ENCODE results near the gene CCDC126. TPM values are rescaled to one million over a fixed set of nuclear protein-coding genes. Genes with fewer than 3 reads are reported as not detected.
"Not testable (repeated sequence)": the region's sequence is repeated elsewhere in the genome, so short reads cannot be mapped to it uniquely, and the experiment has no call there.

CCDC126 gene, protein sequence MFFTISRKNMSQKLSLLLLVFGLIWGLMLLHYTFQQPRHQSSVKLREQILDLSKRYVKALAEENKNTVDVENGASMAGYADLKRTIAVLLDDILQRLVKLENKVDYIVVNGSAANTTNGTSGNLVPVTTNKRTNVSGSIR
- polyA plus RNA-seq (2013, experiment 1 of 2) = 7.6 TPM
- polyA plus RNA-seq (2013, experiment 2 of 2) = 6.3 TPM

DNA sequence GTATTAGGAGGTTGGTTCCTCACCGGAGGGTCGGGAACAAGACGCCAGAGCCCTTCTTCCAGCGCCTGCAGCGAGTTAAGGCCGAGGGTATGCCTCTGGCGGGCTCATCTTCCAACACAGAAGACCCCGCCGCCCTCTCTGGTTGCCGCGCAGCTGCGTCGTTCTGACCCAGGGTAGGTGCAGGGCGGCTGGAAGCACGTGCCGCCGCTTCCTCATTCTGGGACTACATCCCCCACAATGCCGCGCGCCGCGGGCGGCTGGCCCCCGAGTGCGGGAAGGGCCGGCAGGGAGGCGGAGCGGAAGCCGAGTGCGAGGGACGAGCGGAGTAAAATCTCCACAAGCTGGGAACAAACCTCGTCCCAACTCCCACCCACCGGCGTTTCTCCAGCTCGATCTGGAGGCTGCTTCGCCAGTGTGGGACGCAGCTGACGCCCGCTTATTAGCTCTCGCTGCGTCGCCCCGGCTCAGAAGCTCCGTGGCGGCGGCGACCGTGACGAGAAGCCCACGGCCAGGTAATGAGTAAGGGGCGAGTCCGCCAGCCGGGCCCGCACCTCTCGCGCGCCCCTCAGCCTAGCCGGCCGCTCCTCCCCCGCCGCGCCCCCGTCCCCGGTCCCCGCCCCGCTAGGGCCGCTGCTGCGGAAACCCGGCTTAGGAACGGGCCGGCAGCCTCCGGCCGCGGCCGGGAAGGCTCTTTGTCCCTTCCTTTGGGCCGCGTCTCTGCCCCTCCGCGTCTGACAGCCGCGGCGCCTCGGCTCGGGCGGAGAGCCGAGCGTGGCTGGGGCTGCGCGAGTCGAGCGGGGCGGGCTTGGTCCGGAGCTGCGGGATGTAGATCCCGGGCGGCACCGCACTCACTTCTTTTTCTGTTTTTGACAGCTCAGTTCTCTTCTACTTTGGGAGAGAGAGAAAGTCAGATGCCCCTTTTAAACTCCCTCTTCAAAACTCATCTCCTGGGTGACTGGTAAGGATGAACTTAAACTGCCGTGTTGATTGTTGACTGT is at the start of gene CCDC126:
TSS of gene CCDC126 (plus strand) at position 289 of the 998 bp plus-strand sequence. CDS start 13,934 bp downstream, outside the sequence.
- H2BK5ac ChIP-seq (ENCODE audit: low read length) = no peak within 1 kb of the TSS
- WGBS (ENCODE audit: extremely low coverage, insufficient coverage, low lambda C conversion rate) = no CpG with 5 or more reads among the region's 99 CpGs
- H3K9ac ChIP-seq (ENCODE audit: low read length) = peak within 1 kb of the TSS; percentile 94
- no peak within 1 kb of the TSS for H4K5ac ChIP-seq (ENCODE audit: low read length)
- H2AK5ac ChIP-seq (ENCODE audit: low read length) = no peak within 1 kb of the TSS
- H3K56ac ChIP-seq (ENCODE audit: low read length) = peak within 1 kb of the TSS; percentile 98
- no peak within 1 kb of the TSS for H3K4ac ChIP-seq (ENCODE audit: low read depth, low read length)
- no peaks in the 10 kb centered on the region for H3K4me1 ChIP-seq (ENCODE audit: control insufficient read depth, low read depth, low read length)
- peak within 1 kb of the TSS; percentile 83 for H3K4me3 ChIP-seq (ENCODE audit: low read length)
- peak; percentile 97 for DNase-seq
- H3K36me3 ChIP-seq (ENCODE audit: control insufficient read depth, insufficient read depth, low read length) = no peaks in the 10 kb centered on the region
- no peak within 1 kb of the TSS for H2BK120ac ChIP-seq (ENCODE audit: low read depth, low read length)
- peak within 1 kb of the TSS; percentile 97 for H3K27ac ChIP-seq (ENCODE audit: low read depth, low read length)
- H3K79me2 ChIP-seq (ENCODE audit: control insufficient read depth, insufficient read depth, low read length) = no peaks in the 10 kb centered on the region
- H3K79me1 ChIP-seq (ENCODE audit: low read length) = no peaks in the 10 kb centered on the region
- H2BK15ac ChIP-seq (replicated peaks; ENCODE audit: low read depth) = no peak within 1 kb of the TSS
- peak within 1 kb of the TSS; percentile 72 for H3K18ac ChIP-seq (ENCODE audit: low read length)
- peak within 1 kb of the TSS; percentile 77 for H3K4me2 ChIP-seq (ENCODE audit: low read length)
- H3K27me3 ChIP-seq (ENCODE audit: insufficient read depth, low read length, poor library complexity) = no peaks in the 10 kb centered on the region
- no peak within 1 kb of the TSS for H4K8ac ChIP-seq (ENCODE audit: low read depth, low read length)
- H3K23ac ChIP-seq (ENCODE audit: low read length) = no peak within 1 kb of the TSS

DNA sequence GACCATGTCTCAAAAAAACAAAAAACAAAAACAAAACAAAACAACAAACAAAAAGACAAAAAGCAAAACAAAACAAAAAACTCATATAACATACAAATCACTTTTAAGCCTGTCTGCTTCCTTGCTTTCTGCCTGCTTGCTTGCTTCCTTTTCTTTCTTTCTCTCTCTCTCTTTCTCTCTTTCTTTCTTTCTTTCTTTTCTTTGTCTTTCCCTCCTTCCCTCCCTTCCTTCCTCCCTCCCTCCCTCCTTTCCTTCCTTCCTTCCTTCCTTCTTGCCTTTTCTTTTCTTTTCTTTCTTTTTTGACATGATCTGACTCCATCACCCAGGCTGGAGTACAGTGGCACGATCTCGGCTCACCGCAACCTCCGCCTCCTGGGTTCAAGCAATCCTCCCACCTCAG is 49.5 kb upstream of the CCDC126 start:
- Histone ChIP-seq H2BK120ac (ENCODE audit: low read depth, low read length) (no peak overlapping the region), H3K27me3 (ENCODE audit: insufficient read depth, low read length, poor library complexity) (no peaks in the 10 kb centered on the region), H3K56ac (ENCODE audit: low read length) (no peak overlapping the region), H2BK15ac (replicated peaks; ENCODE audit: low read depth) (no peak overlapping the region), H3K27ac (ENCODE audit: low read depth, low read length) (no peak overlapping the region), H3K4me1 (ENCODE audit: control insufficient read depth, low read depth, low read length) (no peaks in the 10 kb centered on the region), H3K79me2 (ENCODE audit: control insufficient read depth, insufficient read depth, low read length) (no peaks in the 10 kb centered on the region), H3K4me2 (ENCODE audit: low read length) (no peak overlapping the region), H4K5ac (ENCODE audit: low read length) (no peak overlapping the region), H3K18ac (ENCODE audit: low read length) (no peak overlapping the region), H3K9ac (ENCODE audit: low read length) (no peak overlapping the region), H3K4me3 (ENCODE audit: low read length) (no peak overlapping the region), H2BK5ac (ENCODE audit: low read length) (no peak overlapping the region), H3K79me1 (ENCODE audit: low read length) (no peaks in the 10 kb centered on the region), H2AK5ac (ENCODE audit: low read length) (no peak overlapping the region), H4K8ac (ENCODE audit: low read depth, low read length) (no peak overlapping the region), H3K36me3 (ENCODE audit: control insufficient read depth, insufficient read depth, low read length) (no peaks in the 10 kb centered on the region), H3K4ac (ENCODE audit: low read depth, low read length) (no peak overlapping the region), H3K23ac (ENCODE audit: low read length) (no peak overlapping the region)
- no CpG with 5 or more reads among the region's 4 CpGs for WGBS (ENCODE audit: extremely low coverage, insufficient coverage, low lambda C conversion rate)
- no peak for DNase-seq

DNA sequence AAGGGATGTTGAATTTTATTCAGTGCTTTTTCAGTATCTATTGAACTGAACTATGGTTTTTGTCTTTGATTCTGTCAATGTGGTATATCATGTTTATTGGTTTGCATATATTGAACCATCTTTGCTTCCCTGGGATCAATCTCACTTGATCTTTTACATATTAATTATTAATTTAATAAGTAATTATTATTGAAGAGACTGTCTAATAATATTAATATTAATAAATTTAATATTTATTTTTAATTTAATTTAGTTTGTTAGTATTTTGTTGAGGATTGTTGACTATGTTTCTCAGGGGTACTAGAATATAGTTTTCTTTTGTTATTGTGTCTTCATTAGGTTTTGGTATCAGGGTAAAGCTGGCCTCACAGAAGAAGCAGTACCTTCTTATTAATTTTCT is 38.9 kb upstream of the CCDC126 start:
- no peak overlapping the region for H3K4ac ChIP-seq (ENCODE audit: low read depth, low read length)
- H3K9ac ChIP-seq (ENCODE audit: low read length) = no peak overlapping the region
- no peak overlapping the region for H2BK120ac ChIP-seq (ENCODE audit: low read depth, low read length)
- no peaks in the 10 kb centered on the region for H3K36me3 ChIP-seq (ENCODE audit: control insufficient read depth, insufficient read depth, low read length)
- no peak overlapping the region for H2BK15ac ChIP-seq (replicated peaks; ENCODE audit: low read depth)
- no peaks in the 10 kb centered on the region for H3K79me2 ChIP-seq (ENCODE audit: control insufficient read depth, insufficient read depth, low read length)
- no peak overlapping the region for H2AK5ac ChIP-seq (ENCODE audit: low read length)
- H4K8ac ChIP-seq (ENCODE audit: low read depth, low read length) = no peak overlapping the region
- H3K79me1 ChIP-seq (ENCODE audit: low read length) = no peaks in the 10 kb centered on the region
- no peaks in the 10 kb centered on the region for H3K27me3 ChIP-seq (ENCODE audit: insufficient read depth, low read length, poor library complexity)
- H2BK5ac ChIP-seq (ENCODE audit: low read length) = no peak overlapping the region
- no peak overlapping the region for H3K27ac ChIP-seq (ENCODE audit: low read depth, low read length)
- H3K4me1 ChIP-seq (ENCODE audit: control insufficient read depth, low read depth, low read length) = no peaks in the 10 kb centered on the region
- H3K4me3 ChIP-seq (ENCODE audit: low read length) = no peak overlapping the region
- H3K18ac ChIP-seq (ENCODE audit: low read length) = no peak overlapping the region
- no peak overlapping the region for H3K23ac ChIP-seq (ENCODE audit: low read length)
- no peak for DNase-seq
- no peak overlapping the region for H3K56ac ChIP-seq (ENCODE audit: low read length)
- H4K5ac ChIP-seq (ENCODE audit: low read length) = no peak overlapping the region
- no peak overlapping the region for H3K4me2 ChIP-seq (ENCODE audit: low read length)

DNA sequence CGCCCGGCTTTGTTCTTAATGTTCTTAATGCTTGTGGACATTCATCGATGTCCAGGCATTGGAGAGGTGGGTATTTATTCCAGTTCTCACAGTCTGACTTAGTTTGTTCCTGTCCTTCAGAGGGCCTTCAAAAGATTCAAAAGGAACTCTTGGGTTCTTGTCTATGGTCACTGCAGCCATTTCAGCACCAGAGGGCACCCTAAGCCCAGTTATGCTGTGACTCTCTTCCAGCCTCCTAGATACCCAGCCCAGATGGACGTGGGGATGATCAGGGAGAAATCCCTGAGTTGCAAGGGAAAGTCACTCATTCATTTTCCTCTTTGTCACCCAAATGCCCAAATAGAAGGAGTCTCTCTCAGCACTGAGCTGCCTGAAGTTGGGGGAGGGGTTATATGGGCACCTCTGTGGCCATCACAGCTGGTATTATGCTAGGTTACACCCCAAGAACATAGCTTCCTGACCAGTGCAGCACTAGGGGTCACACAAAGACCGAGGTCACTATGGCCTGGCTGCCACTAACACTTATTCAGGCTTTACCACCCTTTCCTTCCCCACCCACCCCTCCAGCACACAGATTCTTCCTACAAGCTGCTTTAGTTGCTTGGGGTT is 26.5 kb upstream of the CCDC126 start:
- no peaks in the 10 kb centered on the region for H3K4me1 ChIP-seq (ENCODE audit: control insufficient read depth, low read depth, low read length)
- no peaks in the 10 kb centered on the region for H3K36me3 ChIP-seq (ENCODE audit: control insufficient read depth, insufficient read depth, low read length)
- no peaks in the 10 kb centered on the region for H3K27me3 ChIP-seq (ENCODE audit: insufficient read depth, low read length, poor library complexity)
- no peak overlapping the region for H3K4ac ChIP-seq (ENCODE audit: low read depth, low read length)
- no peak overlapping the region for H3K27ac ChIP-seq (ENCODE audit: low read depth, low read length)
- DNase-seq = peak; percentile 88
- no peak overlapping the region for H2BK120ac ChIP-seq (ENCODE audit: low read depth, low read length)
- no peak overlapping the region for H4K8ac ChIP-seq (ENCODE audit: low read depth, low read length)
- H4K5ac ChIP-seq (ENCODE audit: low read length) = no peak overlapping the region
- no peak overlapping the region for H2BK15ac ChIP-seq (replicated peaks; ENCODE audit: low read depth)
- H3K4me2 ChIP-seq (ENCODE audit: low read length) = no peak overlapping the region
- WGBS (ENCODE audit: extremely low coverage, insufficient coverage, low lambda C conversion rate) = no CpG with 5 or more reads among the region's 5 CpGs
- H3K4me3 ChIP-seq (ENCODE audit: low read length) = no peak overlapping the region
- H3K79me1 ChIP-seq (ENCODE audit: low read length) = no peaks in the 10 kb centered on the region
- peak overlapping the region; percentile 5 for H3K56ac ChIP-seq (ENCODE audit: low read length)
- H3K79me2 ChIP-seq (ENCODE audit: control insufficient read depth, insufficient read depth, low read length) = no peaks in the 10 kb centered on the region
- H3K18ac ChIP-seq (ENCODE audit: low read length) = no peak overlapping the region
- H3K9ac ChIP-seq (ENCODE audit: low read length) = peak overlapping the region; percentile 1
- no peak overlapping the region for H2AK5ac ChIP-seq (ENCODE audit: low read length)
- no peak overlapping the region for H2BK5ac ChIP-seq (ENCODE audit: low read length)
- no peak overlapping the region for H3K23ac ChIP-seq (ENCODE audit: low read length)

DNA sequence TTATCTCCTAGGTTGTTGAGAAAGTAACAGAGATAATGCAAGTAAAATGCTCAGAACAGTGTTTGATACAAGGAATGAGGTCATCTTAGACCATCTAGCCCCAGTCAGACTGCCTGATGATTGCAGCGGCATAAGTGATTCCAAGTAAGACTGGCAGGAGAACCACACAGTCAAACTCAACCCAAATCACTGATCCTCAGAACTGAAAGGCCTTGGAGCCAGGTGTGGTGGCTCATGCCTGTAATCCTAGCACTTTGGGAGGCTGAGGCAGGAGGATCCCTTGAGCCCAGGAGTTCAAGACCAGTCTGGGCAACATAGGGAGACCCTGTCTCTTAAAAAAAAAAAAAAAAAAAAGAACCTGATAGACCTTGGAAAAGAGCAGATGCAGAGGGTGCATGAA is 15.2 kb upstream of the CCDC126 start:
- not testable (repeated sequence) for H4K5ac ChIP-seq (ENCODE audit: low read length); H3K79me1 ChIP-seq (ENCODE audit: low read length); H3K4me2 ChIP-seq (ENCODE audit: low read length); H3K9ac ChIP-seq (ENCODE audit: low read length); H2BK5ac ChIP-seq (ENCODE audit: low read length); H3K27ac ChIP-seq (ENCODE audit: low read depth, low read length); H2BK120ac ChIP-seq (ENCODE audit: low read depth, low read length); H3K4me1 ChIP-seq (ENCODE audit: control insufficient read depth, low read depth, low read length); H3K56ac ChIP-seq (ENCODE audit: low read length); H2AK5ac ChIP-seq (ENCODE audit: low read length); H3K4ac ChIP-seq (ENCODE audit: low read depth, low read length); H4K8ac ChIP-seq (ENCODE audit: low read depth, low read length); H2BK15ac ChIP-seq (replicated peaks; ENCODE audit: low read depth); H3K36me3 ChIP-seq (ENCODE audit: control insufficient read depth, insufficient read depth, low read length); H3K4me3 ChIP-seq (ENCODE audit: low read length); DNase-seq; H3K23ac ChIP-seq (ENCODE audit: low read length); H3K27me3 ChIP-seq (ENCODE audit: insufficient read depth, low read length, poor library complexity); H3K79me2 ChIP-seq (ENCODE audit: control insufficient read depth, insufficient read depth, low read length); H3K18ac ChIP-seq (ENCODE audit: low read length)
- WGBS (ENCODE audit: extremely low coverage, insufficient coverage, low lambda C conversion rate) = no CpG with 5 or more reads among the region's 1 CpG

Measured in mesendoderm (in vitro differentiated cells).